Progenitor cell of endocrine pancreas (in vitro differentiated cells): ENCODE data around the gene EVPL. TPM values are rescaled to one million over a fixed set of nuclear protein-coding genes. Genes with fewer than 3 reads are reported as not detected.

ENCODE experiments used
- DNase-seq: peaks from one replicate; pipeline ENCODE4 v3.0.0; 2021; ENCODE audit warnings: low spot score; ENCODE audit not compliant: unreplicated experiment
- H3K27ac Mint-ChIP-seq: 2 replicates; pipeline ENCODE4 v1.8.0; 2021; ENCODE audit warnings: mild to moderate bottlenecking, moderate library complexity, mixed read lengths
- H3K27me3 Mint-ChIP-seq: 2 replicates; pipeline ENCODE4 v1.8.0; 2021; ENCODE audit warnings: mixed read lengths
- H3K36me3 Mint-ChIP-seq: 2 replicates; pipeline ENCODE4 v1.8.0; 2022; ENCODE audit warnings: mixed read lengths; ENCODE audit not compliant: insufficient read depth
- H3K4me1 Mint-ChIP-seq: 2 replicates; pipeline ENCODE4 v1.8.0; 2021; ENCODE audit warnings: low read depth, mixed read lengths
- H3K4me3 Mint-ChIP-seq: 2 replicates; pipeline ENCODE4 v1.8.0; 2021; ENCODE audit warnings: low read depth, mild to moderate bottlenecking, moderate library complexity, mixed read lengths
- H3K9me3 Mint-ChIP-seq: 2 replicates; pipeline ENCODE4 v1.8.0; 2021; ENCODE audit warnings: low read depth, mixed read lengths
- total RNA-seq: library from RNA; stranded (reverse); gene quantifications from 2 replicates; pipeline ENCODE4 v1.2.1, GENCODE V29; 2021
- TF ChIP-seq, protein P1 (sequence below): fragments of 200-600 bp; sonication (generic); IDR thresholded peaks from one replicate; pipeline ENCODE4 v1.5.0; 2021; ENCODE audit warnings: antibody characterized with exemption, mild to moderate bottlenecking; ENCODE audit not compliant: unreplicated experiment

EVPL gene
- total RNA-seq, 1 donor from 2014 or later = 0.05 TPM

GRCh38 chr17:75987041-75987440, 40.1 kb downstream of the EVPL start:
- peaks cover 11% of the 10 kb centered on the region for H3K36me3 Mint-ChIP-seq

GRCh38 chr17:75985986-75986385, 41.1 kb downstream of the EVPL start:
- peaks cover 23% of the 10 kb centered on the region for H3K4me1 Mint-ChIP-seq
- TF ChIP-seq, protein P1, sequence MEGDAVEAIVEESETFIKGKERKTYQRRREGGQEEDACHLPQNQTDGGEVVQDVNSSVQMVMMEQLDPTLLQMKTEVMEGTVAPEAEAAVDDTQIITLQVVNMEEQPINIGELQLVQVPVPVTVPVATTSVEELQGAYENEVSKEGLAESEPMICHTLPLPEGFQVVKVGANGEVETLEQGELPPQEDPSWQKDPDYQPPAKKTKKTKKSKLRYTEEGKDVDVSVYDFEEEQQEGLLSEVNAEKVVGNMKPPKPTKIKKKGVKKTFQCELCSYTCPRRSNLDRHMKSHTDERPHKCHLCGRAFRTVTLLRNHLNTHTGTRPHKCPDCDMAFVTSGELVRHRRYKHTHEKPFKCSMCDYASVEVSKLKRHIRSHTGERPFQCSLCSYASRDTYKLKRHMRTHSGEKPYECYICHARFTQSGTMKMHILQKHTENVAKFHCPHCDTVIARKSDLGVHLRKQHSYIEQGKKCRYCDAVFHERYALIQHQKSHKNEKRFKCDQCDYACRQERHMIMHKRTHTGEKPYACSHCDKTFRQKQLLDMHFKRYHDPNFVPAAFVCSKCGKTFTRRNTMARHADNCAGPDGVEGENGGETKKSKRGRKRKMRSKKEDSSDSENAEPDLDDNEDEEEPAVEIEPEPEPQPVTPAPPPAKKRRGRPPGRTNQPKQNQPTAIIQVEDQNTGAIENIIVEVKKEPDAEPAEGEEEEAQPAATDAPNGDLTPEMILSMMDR = no peak

More at GRCh38 chr17:75987041-75987440, 40.1 kb downstream of the EVPL start:
- TF ChIP-seq, protein P1 = no peak
- DNase-seq = no peak
- H3K4me1 Mint-ChIP-seq = peaks cover 17% of the 10 kb centered on the region
- no peak overlapping the region for H3K4me3 Mint-ChIP-seq
- no peaks in the 10 kb centered on the region for H3K27me3 Mint-ChIP-seq
- H3K27ac Mint-ChIP-seq = no peak overlapping the region
- no peaks in the 10 kb centered on the region for H3K9me3 Mint-ChIP-seq

GRCh38 chr17:75983501-75984181, 43.5 kb downstream of the EVPL start:
- Mint-ChIP-seq H3K27me3 (no peaks in the 10 kb centered on the region), H3K9me3 (no peaks in the 10 kb centered on the region), H3K36me3 (peaks cover 6% of the 10 kb centered on the region), H3K4me3 (no peak overlapping the region), H3K4me1 (peaks cover 30% of the 10 kb centered on the region), H3K27ac (peak overlapping the region; percentile 91)
- TF ChIP-seq, protein P1 = no peak
- no peak for DNase-seq

More at GRCh38 chr17:75985986-75986385, 41.1 kb downstream of the EVPL start:
- Mint-ChIP-seq H3K36me3 (peaks cover 6% of the 10 kb centered on the region), H3K4me3 (no peak overlapping the region), H3K27me3 (no peaks in the 10 kb centered on the region), H3K9me3 (no peaks in the 10 kb centered on the region), H3K27ac (no peak overlapping the region)
- DNase-seq = no peak

DNA sequence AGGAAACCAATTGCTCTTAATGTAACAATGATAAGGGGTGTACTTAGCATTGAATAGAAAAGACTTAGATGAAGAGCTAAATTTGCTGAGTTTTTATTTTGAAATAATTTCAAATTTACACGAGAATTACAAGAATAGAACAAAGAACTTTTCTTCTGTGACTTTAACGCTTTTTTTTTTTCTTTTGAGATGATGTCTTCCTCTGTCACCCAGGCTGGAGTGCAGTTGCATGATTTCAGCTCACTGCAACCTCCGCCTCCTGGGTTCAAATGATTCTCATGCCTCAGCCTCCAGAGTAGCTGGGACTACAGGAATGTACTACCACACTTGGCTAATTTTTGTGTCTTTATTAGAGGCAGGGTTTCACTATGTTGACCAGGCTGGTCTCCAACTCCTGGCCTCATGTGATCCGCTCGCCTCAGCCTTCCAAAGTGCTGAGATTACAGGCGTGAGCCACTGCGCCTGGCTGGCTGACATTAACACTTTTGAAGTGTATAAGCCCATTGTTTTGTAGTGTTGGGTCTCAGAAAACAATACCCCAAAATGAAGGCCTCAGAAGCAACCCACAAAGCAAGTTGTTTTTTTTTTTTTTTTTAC, 46.0 kb downstream of the EVPL start:
- TF ChIP-seq, protein P1 = no peak
- Mint-ChIP-seq H3K9me3 (no peaks in the 10 kb centered on the region), H3K27me3 (no peaks in the 10 kb centered on the region), H3K4me3 (peak overlapping the region; percentile 89), H3K4me1 (peaks cover 47% of the 10 kb centered on the region), H3K36me3 (peaks cover 12% of the 10 kb centered on the region), H3K27ac (peak overlapping the region; percentile 99)
- no peak for DNase-seq

DNA sequence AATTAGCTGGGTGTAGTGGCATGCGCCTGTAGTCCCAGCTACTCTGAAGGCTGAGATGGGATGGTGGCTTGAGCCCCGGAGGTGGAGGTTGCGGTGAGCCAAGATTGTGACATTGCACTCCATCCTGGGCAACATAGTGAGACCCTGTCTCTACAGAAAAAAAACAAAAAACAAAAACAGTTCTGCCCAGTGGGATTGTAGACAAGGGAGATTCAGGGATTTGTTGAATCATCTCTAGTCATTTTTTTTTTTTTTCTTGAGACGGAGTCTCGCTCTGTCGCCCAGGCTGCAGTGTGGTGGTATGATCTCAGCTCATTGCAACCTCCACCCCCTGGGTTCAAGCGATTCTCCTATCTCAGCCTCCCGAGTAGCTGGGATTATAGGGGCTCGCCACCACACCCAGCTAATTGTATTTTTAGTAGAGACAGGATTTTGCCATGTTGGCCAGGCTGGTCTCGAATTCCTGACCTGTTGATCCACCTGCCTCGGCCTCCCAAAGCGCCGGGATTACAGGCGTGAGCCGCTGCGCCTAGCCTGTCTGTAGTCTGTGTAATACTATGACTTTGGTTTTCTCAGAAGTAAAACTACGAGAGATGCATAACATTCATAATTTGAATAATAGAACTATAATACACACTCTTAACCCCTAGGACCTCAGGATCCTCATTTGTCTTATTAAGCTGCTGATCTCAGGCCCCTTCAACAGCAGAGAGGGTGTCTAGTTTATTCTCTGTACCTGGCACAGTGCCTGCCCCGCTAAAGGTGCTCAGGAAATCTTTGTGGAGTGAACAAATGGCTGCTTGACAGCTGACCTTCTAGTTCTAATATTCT, 46.7 kb downstream of the EVPL start:
- H3K27ac Mint-ChIP-seq = peak overlapping the region; percentile 99
- TF ChIP-seq, protein P1 = no peak
- H3K36me3 Mint-ChIP-seq = peaks cover 14% of the 10 kb centered on the region
- peaks cover 52% of the 10 kb centered on the region for H3K4me1 Mint-ChIP-seq
- peak overlapping the region; percentile 89 for H3K4me3 Mint-ChIP-seq
- H3K27me3 Mint-ChIP-seq = no peaks in the 10 kb centered on the region
- H3K9me3 Mint-ChIP-seq = no peaks in the 10 kb centered on the region
- no peak for DNase-seq
